HG03045 (cell line): Measurements from ENCODE around the gene EP400.
"Not testable (repeated sequence)": the region's sequence is repeated elsewhere in the genome, so short reads cannot be mapped to it uniquely, and the experiment has no call there.

ENCODE experiments used
- ATAC-seq: cut with Tn5 transposase; IDR thresholded peaks from one replicate; pipeline ENCODE4 v1.9.1; 2021; ENCODE audit warnings: mild to moderate bottlenecking, moderate library complexity; ENCODE audit not compliant: unreplicated experiment

EP400 gene

GRCh38 chr12:132079200-132079599 is 129.5 kb downstream of the EP400 start:
- ATAC-seq, result no peak

- ATAC-seq, result no peak
These were observed 130.0 kb downstream of the EP400 start for GRCh38 chr12:132079695-132080094.

- ATAC-seq, result not testable (repeated sequence)
These were observed 130.8 kb downstream of the EP400 start for GRCh38 chr12:132080515-132080914.

- no peak for ATAC-seq
These were observed 131.7 kb downstream of the EP400 start for GRCh38 chr12:132081423-132081822.

GRCh38 chr12:132083614-132083940 is 133.8 kb downstream of the EP400 start:
- ATAC-seq, result no peak

GRCh38 chr12:132083941-132084620 is 134.3 kb downstream of the EP400 start:
- ATAC-seq, result peak; percentile 90

GRCh38 chr12:132084621-132085290 is 135.0 kb downstream of the EP400 start:
- no peak for ATAC-seq

GRCh38 chr12:132085291-132085635 is 135.5 kb downstream of the EP400 start:
- no peak for ATAC-seq

- no peak for ATAC-seq
These were observed 139.7 kb downstream of the EP400 start for GRCh38 chr12:132089407-132089910.

- ATAC-seq, result no peak
These were observed 144.6 kb downstream of the EP400 start for GRCh38 chr12:132094269-132094891.

GRCh38 chr12:132095520-132096409 is 146.0 kb downstream of the EP400 start:
- ATAC-seq, result no peak

- ATAC-seq, result no peak
These were observed 150.0 kb downstream of the EP400 start for GRCh38 chr12:132099739-132100138.

GRCh38 chr12:132100306-132101065 is 150.7 kb downstream of the EP400 start:
- no peak for ATAC-seq

- no peak for ATAC-seq
These were observed 152.6 kb downstream of the EP400 start for GRCh38 chr12:132102297-132102696.

- not testable (repeated sequence) for ATAC-seq
These were observed 153.3 kb downstream of the EP400 start for GRCh38 chr12:132103072-132103471.

GRCh38 chr12:132103542-132104308 is 154.0 kb downstream of the EP400 start:
- no peak for ATAC-seq

GRCh38 chr12:132105467-132105866 is 155.7 kb downstream of the EP400 start:
- no peak for ATAC-seq

GRCh38 chr12:132106921-132107320 is 157.2 kb downstream of the EP400 start:
- no peak for ATAC-seq

GRCh38 chr12:132108211-132108832 is 158.6 kb downstream of the EP400 start:
- ATAC-seq, result no peak
